ENCODE results near the gene CLCA1. TPM values are rescaled to one million over a fixed set of nuclear protein-coding genes. Genes with fewer than 3 reads are reported as not detected.

Gene CLCA1
- total RNA-seq, 4 donors from 2014 or later, result not detected

DNA sequence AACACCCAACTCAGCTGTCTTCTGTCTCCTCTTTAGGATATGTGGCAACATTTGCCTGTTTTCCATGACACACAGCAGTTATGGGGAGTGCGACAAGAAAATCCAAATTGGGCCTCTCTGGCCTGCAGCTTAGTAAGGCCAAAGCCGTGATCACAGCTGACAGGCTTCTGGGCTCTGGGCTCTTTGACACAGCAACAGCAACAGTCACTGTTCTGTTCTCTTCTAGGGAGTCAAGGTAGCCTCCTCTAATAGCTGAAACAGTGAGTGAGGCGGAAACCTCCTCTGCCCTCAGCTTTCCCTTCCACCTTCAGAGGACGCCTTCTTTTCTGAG lies 19.0 kb downstream of the CLCA1 start:
- DNase-seq (ENCODE audit: low spot score in 2 of 2), result no peak
- intact Hi-C loops (cut with DNase I; ENCODE audit: low total_unique reads), result no loop called here
- no peak overlapping the region for H3K4me3 ChIP-seq (ENCODE audit: low read depth, poor library complexity, severe bottlenecking)
- no peak for TF ChIP-seq POLR2A (IDR thresholded peaks at IDR 0.05)
- 80 to 83% methylated on average over 4 of the region's 4 CpGs for WGBS, 2 donors

DNA sequence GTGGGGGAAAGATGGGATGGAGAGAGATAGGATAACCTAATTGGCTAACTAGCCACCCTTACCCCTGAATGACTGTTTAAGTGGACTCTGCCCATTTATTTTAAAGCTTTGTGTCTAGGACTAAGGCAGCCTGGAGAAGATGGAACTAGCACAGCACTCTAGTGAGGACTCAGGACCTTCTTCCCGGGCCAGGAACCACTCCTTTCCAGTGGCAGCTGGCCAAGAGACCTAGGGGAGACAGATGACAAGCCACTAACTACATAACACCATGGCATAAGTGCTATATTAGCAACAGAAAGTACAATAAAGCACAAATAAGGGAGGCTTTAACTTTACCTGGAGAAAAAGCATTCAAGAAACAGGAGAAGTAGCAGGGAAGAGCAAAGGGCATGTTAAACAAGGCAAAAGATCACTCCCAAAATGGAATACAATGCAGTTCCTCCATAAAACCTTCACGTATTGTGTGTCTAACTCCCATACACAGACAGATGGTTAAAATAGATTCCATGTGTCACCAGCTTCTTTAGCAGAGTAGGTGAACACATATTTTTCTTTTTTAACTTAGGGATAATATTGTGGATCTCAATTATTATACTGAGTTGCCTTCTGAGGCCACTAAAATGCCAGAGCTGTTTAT lies 20.6 kb downstream of the CLCA1 start:
- TF ChIP-seq POLR2A (IDR thresholded peaks at IDR 0.05), result no peak
- TF ChIP-seq, protein P1, sequence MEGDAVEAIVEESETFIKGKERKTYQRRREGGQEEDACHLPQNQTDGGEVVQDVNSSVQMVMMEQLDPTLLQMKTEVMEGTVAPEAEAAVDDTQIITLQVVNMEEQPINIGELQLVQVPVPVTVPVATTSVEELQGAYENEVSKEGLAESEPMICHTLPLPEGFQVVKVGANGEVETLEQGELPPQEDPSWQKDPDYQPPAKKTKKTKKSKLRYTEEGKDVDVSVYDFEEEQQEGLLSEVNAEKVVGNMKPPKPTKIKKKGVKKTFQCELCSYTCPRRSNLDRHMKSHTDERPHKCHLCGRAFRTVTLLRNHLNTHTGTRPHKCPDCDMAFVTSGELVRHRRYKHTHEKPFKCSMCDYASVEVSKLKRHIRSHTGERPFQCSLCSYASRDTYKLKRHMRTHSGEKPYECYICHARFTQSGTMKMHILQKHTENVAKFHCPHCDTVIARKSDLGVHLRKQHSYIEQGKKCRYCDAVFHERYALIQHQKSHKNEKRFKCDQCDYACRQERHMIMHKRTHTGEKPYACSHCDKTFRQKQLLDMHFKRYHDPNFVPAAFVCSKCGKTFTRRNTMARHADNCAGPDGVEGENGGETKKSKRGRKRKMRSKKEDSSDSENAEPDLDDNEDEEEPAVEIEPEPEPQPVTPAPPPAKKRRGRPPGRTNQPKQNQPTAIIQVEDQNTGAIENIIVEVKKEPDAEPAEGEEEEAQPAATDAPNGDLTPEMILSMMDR (IDR thresholded peaks at IDR 0.05), result no peak
- intact Hi-C loops (cut with DNase I; ENCODE audit: low total_unique reads), result no loop called here
- H3K4me3 ChIP-seq (ENCODE audit: low read depth, poor library complexity, severe bottlenecking), result no peak overlapping the region
- 54 to 55% methylated on average over 2 of the region's 2 CpGs for WGBS, 2 donors
- DNase-seq (ENCODE audit: low spot score in 2 of 2), result no peak

DNA sequence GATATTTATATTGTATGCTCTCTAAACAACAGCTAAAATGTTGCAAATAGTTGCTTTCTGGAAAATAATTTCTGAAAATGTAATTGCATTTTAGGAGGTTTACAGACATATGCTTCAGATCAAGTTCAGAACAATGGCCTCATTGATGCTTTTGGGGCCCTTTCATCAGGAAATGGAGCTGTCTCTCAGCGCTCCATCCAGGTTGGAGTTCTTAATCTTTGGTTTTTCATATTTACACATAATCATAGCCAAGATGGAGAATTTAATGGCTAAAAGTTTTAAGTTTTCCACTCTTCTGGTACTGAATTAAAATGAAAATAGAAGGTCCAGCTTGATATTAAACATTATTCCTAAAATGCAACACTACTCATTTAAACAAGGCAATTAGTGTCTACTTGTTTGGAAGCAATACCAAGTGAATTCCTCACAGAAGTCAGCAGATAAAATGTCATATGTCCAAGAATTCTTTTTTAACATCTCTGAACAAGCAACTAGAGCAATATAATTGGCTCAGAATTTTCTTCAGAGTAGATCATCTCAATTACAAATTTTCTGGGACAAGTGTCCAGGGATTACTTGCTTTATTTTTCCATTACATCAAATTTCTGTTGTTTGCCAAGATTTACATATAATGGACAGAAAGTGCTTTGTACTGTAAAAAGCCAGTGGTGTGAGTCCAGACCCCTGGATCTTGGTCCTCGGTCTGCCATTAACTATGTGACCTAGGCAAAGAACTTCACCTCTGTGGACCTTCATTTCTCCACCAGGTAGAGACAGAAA lies 22.6 kb downstream of the CLCA1 start:
- intact Hi-C loops (cut with DNase I; ENCODE audit: low total_unique reads), result no loop called here
- DNase-seq (ENCODE audit: low spot score in 2 of 2), result no peak
- WGBS, 2 donors, result 86 to 88% methylated on average over 2 of the region's 2 CpGs
- TF ChIP-seq, protein P1 (IDR thresholded peaks at IDR 0.05), result no peak
- H3K4me3 ChIP-seq (ENCODE audit: low read depth, poor library complexity, severe bottlenecking), result no peak overlapping the region

DNA sequence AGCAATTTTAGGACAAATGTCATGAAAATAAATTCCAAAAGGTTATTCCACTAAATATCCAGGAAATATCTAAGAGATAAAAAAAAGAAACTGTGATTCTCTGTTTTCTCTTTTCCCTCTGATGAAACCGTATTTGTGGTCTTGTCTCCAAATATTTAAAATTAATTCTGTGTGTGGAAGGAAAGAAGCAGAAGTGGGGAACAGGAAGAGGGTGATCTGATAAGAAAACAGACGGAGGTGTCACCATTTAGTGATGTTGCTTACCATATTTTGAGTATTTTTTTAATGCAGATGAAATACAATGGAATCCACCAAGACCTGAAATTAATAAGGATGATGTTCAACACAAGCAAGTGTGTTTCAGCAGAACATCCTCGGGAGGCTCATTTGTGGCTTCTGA lies 29.6 kb downstream of the CLCA1 start:
- H3K4me3 ChIP-seq (ENCODE audit: low read depth, poor library complexity, severe bottlenecking), result no peak overlapping the region
- WGBS, 2 donors, result 80 to 85% methylated on average over 3 of the region's 3 CpGs
- intact Hi-C loops (cut with DNase I; ENCODE audit: low total_unique reads), result no loop called here
- no peak for TF ChIP-seq POLR2A (IDR thresholded peaks at IDR 0.05)
- TF ChIP-seq, protein P1 (IDR thresholded peaks at IDR 0.05), result no peak
- no peak for DNase-seq (ENCODE audit: low spot score in 2 of 2)

DNA sequence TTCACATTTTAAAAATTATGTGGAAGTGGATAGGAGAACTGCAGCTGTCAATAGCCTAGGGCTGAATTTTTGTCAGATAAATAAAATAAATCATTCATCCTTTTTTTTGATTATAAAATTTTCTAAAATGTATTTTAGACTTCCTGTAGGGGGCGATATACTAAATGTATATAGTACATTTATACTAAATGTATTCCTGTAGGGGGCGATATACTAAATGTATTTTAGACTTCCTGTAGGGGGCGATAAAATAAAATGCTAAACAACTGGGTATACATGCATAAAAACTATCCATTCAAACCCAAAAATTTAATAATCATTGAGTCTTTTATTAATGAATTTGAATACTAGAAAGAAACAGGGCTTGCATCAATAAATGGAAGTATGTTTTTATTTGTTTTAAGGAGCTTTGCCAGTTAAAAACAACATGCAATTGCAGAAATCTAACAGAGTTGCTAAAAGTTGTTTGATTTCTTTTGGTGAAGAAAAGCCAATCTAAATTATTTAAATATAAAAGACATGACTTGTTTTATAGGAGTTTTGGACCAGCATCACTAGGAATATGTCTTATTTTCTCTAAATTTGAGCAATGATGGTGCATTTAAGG lies 31.4 kb downstream of the CLCA1 start:
- 29 to 31% methylated on average over 3 of the region's 3 CpGs for WGBS, 2 donors
- DNase-seq (ENCODE audit: low spot score in 2 of 2), result no peak
- intact Hi-C loops (cut with DNase I; ENCODE audit: low total_unique reads), result loop anchor here (5.0 kb wide), 1 partner anchor 123 kb away; no protein-coding TSS in a partner anchor
- no peak overlapping the region for H3K4me3 ChIP-seq (ENCODE audit: low read depth, poor library complexity, severe bottlenecking)
- no peak for TF ChIP-seq POLR2A (IDR thresholded peaks at IDR 0.05)
- TF ChIP-seq, protein P1 (IDR thresholded peaks at IDR 0.05), result peak in 1 of 3 donors; percentile 74

DNA sequence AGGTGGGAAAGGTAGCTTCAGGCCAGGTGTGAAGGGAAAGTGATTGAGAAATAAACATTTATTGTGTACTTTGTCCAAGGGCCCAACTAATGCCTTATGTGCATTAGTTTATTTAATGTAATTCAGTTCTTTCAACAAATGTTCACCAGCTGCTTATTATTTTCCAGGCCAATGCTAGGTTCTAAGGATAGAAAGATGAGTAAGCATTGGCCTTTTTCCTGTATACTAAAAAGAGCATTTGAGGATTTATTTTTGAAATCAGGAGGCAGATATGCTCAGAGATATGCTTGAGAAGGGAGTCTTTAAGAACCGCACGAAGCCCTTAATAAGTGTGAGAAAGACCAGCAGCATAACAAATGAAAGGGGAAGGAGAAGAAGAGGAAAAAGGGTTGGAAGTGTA lies 32.0 kb downstream of the CLCA1 start:
- TF ChIP-seq, protein P1 (IDR thresholded peaks at IDR 0.05), result no peak
- TF ChIP-seq POLR2A (IDR thresholded peaks at IDR 0.05), result no peak
- WGBS, 2 donors, result 39 to 51% methylated on average over 2 of the region's 2 CpGs
- no peak for DNase-seq (ENCODE audit: low spot score in 2 of 2)
- no peak overlapping the region for H3K4me3 ChIP-seq (ENCODE audit: low read depth, poor library complexity, severe bottlenecking)
- intact Hi-C loops (cut with DNase I; ENCODE audit: low total_unique reads), result loop anchor here (5.0 kb wide), 1 partner anchor 123 kb away; no protein-coding TSS in a partner anchor

All from lower leg skin (tissue), 4 donors.